ENCODE data around the gene LASP1NB.

The LASP1NB gene

DNA sequence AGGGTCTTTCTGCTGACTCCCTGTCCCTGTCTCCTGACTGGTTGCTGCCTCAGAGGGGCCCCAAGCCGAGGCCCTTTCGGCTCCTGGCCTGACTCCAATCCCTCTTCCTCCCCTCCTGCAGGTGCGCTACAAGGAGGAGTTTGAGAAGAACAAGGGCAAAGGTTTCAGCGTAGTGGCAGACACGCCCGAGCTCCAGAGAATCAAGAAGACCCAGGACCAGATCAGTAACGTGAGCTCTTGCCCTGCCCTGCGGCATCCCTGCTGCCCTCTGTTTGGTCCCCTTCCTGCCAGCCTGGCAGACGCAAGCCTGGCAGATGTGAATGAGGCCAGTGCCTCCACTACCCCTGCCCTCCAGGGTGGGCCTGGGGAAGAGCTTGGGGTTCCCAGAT, 27.1 kb upstream of the LASP1NB start:
- Histone ChIP-seq H3K36me3 (ENCODE audit: insufficient read depth, low read length, poor library complexity, severe bottlenecking) (no peaks in the 10 kb centered on the region), H3K4me1 (ENCODE audit: insufficient read depth, low read length, poor library complexity, severe bottlenecking) (no peaks in the 10 kb centered on the region), H3K4me3 (ENCODE audit: low read depth, low read length, poor library complexity, severe bottlenecking) (no peak overlapping the region), H3K27ac (ENCODE audit: low read depth, low read length, poor library complexity, severe bottlenecking) (no peak overlapping the region), H3K27me3 (replicated peaks; ENCODE audit: insufficient read depth, low read depth, low read length, poor library complexity) (no peaks in the 10 kb centered on the region), H3K9me3 (ENCODE audit: low read depth, low read length, poor library complexity, severe bottlenecking) (no peaks in the 10 kb centered on the region)
- CTCF ChIA-PET, result no interaction called here
- intact Hi-C loops (cut with micrococcal nuclease; ENCODE audit: unreplicated experiment), result no loop called here
- no peak for TF ChIP-seq CTCF (conservative IDR thresholded peaks at IDR 0.05; ENCODE audit: low read depth, low read length)
- BruUV-seq (replicated peaks), result no TSS peak
- DNase-seq (ENCODE audit: low spot score), result no peak
- POLR2A ChIA-PET (ENCODE audit: low non-redundant PET), result no interaction called here

DNA sequence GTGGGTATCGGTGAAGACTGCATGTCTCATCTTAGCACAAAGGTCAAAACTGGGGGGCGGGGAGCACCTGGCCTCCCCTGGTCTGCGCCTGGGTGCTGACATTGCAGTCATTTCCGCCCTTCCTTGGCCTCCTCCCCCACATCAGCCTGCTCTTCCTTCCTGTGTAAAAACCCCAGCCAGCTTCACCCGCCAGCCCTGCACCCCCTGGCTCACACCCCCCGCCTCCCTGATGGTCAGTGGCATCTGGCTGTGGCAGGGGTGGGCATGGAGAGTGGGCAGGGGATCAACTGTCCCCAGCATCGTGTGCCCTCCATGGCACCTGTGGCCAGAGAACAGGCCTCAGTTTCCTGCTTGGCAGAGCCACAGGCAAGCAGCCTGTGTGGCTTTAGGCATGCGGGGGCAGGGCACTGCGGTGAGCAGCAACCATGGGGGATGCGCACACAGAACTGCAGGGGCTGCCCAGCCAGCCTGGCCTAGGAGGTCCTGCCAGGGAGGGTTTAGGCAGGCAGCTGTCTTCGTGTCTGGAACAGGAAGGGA, 26.5 kb upstream of the LASP1NB start:
- H3K27me3 ChIP-seq (replicated peaks; ENCODE audit: insufficient read depth, low read depth, low read length, poor library complexity), result no peaks in the 10 kb centered on the region
- CTCF ChIA-PET, result no interaction called here
- DNase-seq (ENCODE audit: low spot score), result no peak
- POLR2A ChIA-PET (ENCODE audit: low non-redundant PET), result no interaction called here
- no peaks in the 10 kb centered on the region for H3K9me3 ChIP-seq (ENCODE audit: low read depth, low read length, poor library complexity, severe bottlenecking)
- H3K27ac ChIP-seq (ENCODE audit: low read depth, low read length, poor library complexity, severe bottlenecking), result no peak overlapping the region
- H3K36me3 ChIP-seq (ENCODE audit: insufficient read depth, low read length, poor library complexity, severe bottlenecking), result no peaks in the 10 kb centered on the region
- BruUV-seq (replicated peaks), result no TSS peak
- no peak overlapping the region for H3K4me3 ChIP-seq (ENCODE audit: low read depth, low read length, poor library complexity, severe bottlenecking)
- intact Hi-C loops (cut with micrococcal nuclease; ENCODE audit: unreplicated experiment), result no loop called here
- TF ChIP-seq EZH2 (IDR thresholded peaks at IDR 0.05; ENCODE audit: borderline replicate concordance, low read depth, low read length, poor library complexity, severe bottlenecking), result no peak
- no peaks in the 10 kb centered on the region for H3K4me1 ChIP-seq (ENCODE audit: insufficient read depth, low read length, poor library complexity, severe bottlenecking)

- H3K4me1 ChIP-seq (ENCODE audit: insufficient read depth, low read length, poor library complexity, severe bottlenecking), result no peaks in the 10 kb centered on the region
- DNase-seq (ENCODE audit: low spot score), result no peak
- H3K27ac ChIP-seq (ENCODE audit: low read depth, low read length, poor library complexity, severe bottlenecking), result no peak overlapping the region
- no peaks in the 10 kb centered on the region for H3K27me3 ChIP-seq (replicated peaks; ENCODE audit: insufficient read depth, low read depth, low read length, poor library complexity)
- ChIA-PET CTCF (no interaction called here), POLR2A (ENCODE audit: low non-redundant PET) (no interaction called here)
- TF ChIP-seq CTCF (conservative IDR thresholded peaks at IDR 0.05; ENCODE audit: low read depth, low read length) (no peak), EZH2 (IDR thresholded peaks at IDR 0.05; ENCODE audit: borderline replicate concordance, low read depth, low read length, poor library complexity, severe bottlenecking) (no peak)
- H3K4me3 ChIP-seq (ENCODE audit: low read depth, low read length, poor library complexity, severe bottlenecking), result no peak overlapping the region
- no peaks in the 10 kb centered on the region for H3K9me3 ChIP-seq (ENCODE audit: low read depth, low read length, poor library complexity, severe bottlenecking)
- intact Hi-C loops (cut with micrococcal nuclease; ENCODE audit: unreplicated experiment), result no loop called here
- H3K36me3 ChIP-seq (ENCODE audit: insufficient read depth, low read length, poor library complexity, severe bottlenecking), result no peaks in the 10 kb centered on the region
- BruUV-seq (replicated peaks), result no TSS peak
Measured at GRCh38 chr17:38899421-38899820, 26.0 kb upstream of the LASP1NB start.

- ChIA-PET POLR2A (ENCODE audit: low non-redundant PET) (no interaction called here), CTCF (no interaction called here)
- Histone ChIP-seq H3K27ac (ENCODE audit: low read depth, low read length, poor library complexity, severe bottlenecking) (no peak overlapping the region), H3K27me3 (replicated peaks; ENCODE audit: insufficient read depth, low read depth, low read length, poor library complexity) (no peaks in the 10 kb centered on the region), H3K36me3 (ENCODE audit: insufficient read depth, low read length, poor library complexity, severe bottlenecking) (no peaks in the 10 kb centered on the region), H3K4me1 (ENCODE audit: insufficient read depth, low read length, poor library complexity, severe bottlenecking) (no peaks in the 10 kb centered on the region), H3K9me3 (ENCODE audit: low read depth, low read length, poor library complexity, severe bottlenecking) (no peaks in the 10 kb centered on the region), H3K4me3 (ENCODE audit: low read depth, low read length, poor library complexity, severe bottlenecking) (no peak overlapping the region)
- DNase-seq (ENCODE audit: low spot score), result peak; percentile 13
- TF ChIP-seq EZH2 (IDR thresholded peaks at IDR 0.05; ENCODE audit: borderline replicate concordance, low read depth, low read length, poor library complexity, severe bottlenecking) (no peak), CTCF (conservative IDR thresholded peaks at IDR 0.05; ENCODE audit: low read depth, low read length) (no peak)
- BruUV-seq (replicated peaks), result no TSS peak
- intact Hi-C loops (cut with micrococcal nuclease; ENCODE audit: unreplicated experiment), result no loop called here
Measured at GRCh38 chr17:38900978-38901656, 24.3 kb upstream of the LASP1NB start.
